Measurements from ENCODE around the gene INPP4B.

DNA sequence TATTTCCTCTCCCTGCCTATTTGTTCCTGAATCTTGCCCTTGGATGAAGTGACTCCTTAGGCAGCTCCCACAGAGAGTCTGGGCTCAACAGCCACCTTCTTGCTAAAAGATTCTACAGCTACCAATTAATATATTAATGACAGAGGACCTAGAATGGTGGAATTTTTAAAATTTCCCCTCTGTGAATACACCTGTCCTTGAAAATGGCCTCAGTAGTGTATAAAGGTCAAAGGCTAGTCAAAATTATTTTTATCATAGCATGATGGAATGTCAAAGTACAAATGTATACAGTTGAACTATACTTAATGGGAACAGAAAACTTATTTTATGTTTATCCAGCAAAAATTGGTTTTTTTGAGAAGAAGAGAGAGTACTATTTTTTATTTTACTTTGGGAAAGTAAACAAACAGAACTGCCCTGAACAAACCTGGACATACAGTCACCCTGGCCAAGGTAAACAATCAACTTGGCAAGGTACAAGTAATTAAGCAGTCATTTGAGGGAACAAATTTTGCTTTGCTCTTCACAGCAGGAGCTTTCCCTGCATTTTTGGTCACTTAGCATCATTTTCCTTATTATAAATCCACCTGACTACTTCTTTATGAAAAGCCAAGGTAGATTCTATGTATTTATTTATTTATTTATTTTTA lies 250.8 kb downstream of the INPP4B start:
- TF ChIP-seq CTCF (IDR thresholded peaks at IDR 0.05 in 2 of 3, conservative IDR thresholded peaks at IDR 0.05 in 1 of 3; ENCODE audit: borderline replicate concordance in 1 of 3, insufficient read depth in 1 of 3, low read depth in 2 of 3, low read length in 2 of 3) = no peak
- TF ChIP-seq JUND (IDR thresholded peaks at IDR 0.05) = no peak
- TF ChIP-seq POLR2A (IDR thresholded peaks at IDR 0.05; ENCODE audit: borderline replicate concordance, extremely low read depth, insufficient read depth, insufficient read length) = no peak
- no peak for TF ChIP-seq POLR2AphosphoS5 (IDR thresholded peaks at IDR 0.05; ENCODE audit: low read depth, low read length)
- no peak for TF ChIP-seq CEBPB (IDR thresholded peaks at IDR 0.05; ENCODE audit: low read depth)
- TF ChIP-seq EGR1 (IDR thresholded peaks at IDR 0.05; ENCODE audit: low read depth) = no peak
- no peak for TF ChIP-seq ZNF274 (IDR thresholded peaks at IDR 0.05; ENCODE audit: low read depth, low read length)
